Activated effector memory CD4-positive, alpha-beta T cell treated with Interleukin-2 at 50 U/mL for 16 hours (primary cell): Measurements from ENCODE around the gene PIWIL1.

Experiments
- DNase-seq: peaks from one replicate; pipeline ENCODE4 v3.0.0-alpha.2; 2020

The PIWIL1 gene

DNA sequence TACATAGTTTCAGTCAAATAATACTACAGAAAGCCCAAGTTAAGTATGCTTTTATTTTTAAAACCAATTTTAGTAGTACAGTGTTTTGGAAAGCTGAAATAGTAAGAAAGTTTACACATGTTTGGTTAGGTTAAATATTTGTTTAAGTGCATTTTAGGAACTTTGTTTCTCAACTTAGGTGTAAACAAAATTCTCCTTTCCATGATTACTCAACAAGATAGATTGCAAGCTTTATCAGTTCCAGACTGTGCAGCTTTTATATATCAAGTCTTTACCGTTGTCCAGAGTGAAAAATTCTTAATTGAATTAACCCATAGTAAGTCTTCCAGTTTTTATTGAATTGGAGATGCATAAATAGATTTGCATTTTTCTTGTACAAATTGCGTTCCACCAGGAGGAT lies 45.1 kb downstream of the PIWIL1 start:
- DNase-seq: no peak

DNA sequence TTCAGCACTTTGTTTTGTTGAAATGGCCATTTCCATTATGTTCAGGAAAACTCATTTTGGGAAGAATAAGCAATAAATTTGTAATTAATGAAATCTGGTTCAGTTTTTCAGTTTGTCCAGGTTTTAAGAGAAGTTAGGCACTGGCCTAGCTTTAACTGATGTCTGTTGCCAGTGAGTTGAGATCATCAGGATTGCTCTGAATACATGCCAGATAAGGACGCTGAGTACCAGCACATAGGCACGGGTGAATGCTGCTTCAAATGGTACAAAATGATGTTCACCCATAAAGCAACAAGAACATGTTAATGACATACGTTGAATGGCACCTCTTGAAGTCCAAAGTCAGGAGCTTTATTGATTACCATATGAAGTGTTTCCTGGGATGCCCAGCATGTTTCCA lies 46.5 kb downstream of the PIWIL1 start:
- no peak for DNase-seq

DNA sequence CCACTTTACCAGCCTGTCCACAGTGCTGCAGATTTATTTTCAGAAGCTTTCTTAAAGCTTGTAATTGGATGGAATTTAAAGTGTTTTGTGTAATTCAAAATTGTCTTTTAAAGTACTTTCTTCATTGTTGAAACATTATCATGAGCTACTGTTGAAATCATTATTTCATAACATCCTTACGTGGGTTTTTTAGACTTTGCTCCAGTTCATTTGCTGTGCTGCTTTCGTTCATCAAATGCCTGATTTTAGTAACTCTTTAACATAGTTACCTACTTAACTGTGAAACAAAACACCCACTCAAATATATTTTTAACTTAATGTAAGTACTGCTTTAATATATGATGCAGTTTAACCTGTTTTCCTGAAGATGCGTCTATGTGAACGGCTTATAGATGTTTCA lies 47.5 kb downstream of the PIWIL1 start:
- DNase-seq: no peak

DNA sequence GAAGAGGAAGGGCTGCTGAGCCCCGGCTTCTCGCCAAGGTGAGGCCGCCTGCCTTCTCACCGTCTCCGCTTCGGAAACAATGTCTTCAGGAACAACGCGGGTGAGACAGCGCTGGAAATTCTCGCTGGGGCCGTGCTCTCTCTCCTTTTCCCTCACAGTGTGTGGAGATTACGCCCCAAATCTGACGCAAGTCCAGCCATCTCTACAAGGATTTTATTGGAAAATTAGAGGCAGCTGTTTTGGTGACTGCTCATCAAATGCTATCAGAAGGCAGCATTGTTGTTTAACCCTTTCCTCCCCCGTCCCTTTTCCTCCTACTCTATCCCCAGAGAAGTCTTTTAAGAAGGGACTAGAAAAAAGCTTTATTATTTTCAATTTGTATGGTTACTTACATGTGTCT lies 53.5 kb downstream of the PIWIL1 start:
- DNase-seq: no peak

DNA sequence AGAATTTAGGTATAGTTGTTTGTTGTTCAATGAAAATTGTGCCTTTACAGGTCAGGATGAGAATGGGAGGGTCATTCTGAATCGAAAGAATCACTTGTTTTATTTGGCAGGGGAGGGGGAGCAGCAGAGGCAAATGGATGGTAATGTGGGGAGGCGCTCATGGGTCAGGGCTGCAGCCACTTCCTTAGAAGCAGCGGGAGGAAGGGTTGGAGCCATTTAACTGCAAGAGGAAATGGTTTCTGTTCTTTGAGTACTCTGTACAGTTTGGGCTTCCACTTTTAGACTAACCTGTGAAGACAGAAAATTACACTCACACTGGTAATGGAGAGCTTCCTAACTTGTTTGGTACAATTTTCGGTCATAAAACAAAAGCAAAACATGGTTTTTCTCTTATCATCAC lies 57.2 kb downstream of the PIWIL1 start:
- DNase-seq: no peak

DNA sequence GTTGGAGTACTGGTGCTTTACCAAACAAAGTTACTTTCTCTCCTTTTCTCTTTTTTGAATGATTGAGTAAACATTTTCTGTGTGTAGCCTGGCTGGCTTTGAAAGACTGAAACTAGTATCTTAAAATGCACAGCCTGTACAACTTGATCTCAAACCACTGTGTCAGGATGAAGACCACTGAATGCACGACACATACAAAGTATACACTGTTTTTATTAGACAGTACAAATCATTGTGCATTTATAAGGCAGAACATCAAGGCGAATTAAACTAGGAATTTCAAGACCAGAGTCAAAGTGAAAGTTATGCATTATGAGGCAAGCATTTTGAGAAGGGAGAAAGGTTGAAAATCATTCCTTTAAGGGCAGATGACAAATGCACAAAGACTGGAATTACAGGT lies 59.0 kb downstream of the PIWIL1 start:
- DNase-seq: no peak

DNA sequence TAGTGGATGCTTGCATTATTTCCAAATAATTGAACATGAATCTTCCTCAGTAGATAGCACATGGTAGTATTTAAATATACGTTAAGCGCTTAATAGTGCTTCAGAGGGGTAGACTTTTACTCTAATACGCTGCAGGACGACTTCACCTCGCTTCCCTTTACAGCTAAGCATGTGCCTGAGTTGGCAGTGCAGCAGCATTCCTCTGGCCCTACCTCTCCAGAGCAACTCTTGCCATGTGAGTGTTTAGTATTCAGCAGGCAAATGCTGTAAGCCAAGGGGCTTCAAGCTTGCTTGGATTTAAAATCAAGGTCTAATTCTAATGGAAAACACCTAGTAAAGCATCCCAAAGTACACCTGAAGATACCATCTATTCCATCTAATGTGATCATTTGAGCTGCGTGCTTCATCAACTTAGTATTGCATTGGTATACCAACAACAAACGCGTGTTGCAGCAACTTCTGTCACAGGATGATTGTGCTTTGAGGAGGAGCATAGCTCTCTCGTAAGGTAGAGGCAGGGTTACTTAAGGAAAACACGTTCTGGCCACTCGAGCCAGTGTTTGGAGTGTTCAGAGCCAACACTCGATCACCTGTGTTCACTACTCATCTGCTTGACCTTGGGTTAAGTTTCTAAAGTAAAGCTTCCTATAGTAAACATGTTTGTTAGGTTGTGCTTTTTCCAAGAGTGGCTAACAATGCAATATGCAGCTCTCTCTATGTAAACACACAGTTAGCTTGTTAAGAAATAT lies 60.6 kb downstream of the PIWIL1 start:
- DNase-seq: no peak

DNA sequence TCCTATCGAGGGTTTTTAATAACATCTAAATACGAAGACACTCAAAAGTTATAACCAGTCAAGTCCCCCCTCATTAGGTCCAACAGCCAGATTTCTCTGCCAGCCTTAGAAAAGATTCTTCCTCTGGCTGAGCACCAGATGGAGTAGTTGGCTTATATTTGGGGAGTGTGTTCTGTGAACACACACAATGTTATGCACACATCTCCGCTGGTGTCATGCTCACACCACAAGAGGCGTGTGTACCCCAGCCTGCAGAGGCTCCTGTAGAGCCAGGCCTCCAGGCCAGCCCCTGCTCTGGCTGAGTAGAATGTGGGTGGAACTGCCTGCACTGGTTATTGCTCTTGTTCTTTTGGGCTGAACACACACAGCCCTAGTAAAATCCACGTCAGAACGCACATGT lies 64.0 kb downstream of the PIWIL1 start:
- no peak for DNase-seq

DNA sequence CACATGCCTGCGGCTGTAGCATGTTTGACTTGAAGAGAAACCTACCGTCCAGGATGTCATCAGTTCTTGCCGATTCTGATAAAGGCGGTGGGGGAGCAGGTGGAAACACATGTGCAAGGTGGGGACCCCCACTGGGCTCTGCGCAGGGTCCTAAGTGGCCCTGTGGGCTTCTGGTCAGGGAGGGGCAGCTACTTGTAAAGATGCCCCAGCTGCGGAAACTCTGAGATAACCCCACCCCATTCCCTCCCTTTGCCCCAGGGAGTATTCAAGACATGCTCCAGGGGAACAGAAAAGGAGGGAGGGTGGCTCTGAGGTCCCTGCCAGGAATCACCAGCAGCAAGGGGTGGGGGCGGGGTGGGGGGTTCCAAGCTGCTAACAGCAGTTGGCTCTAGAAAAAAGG lies 67.6 kb downstream of the PIWIL1 start:
- no peak for DNase-seq

DNA sequence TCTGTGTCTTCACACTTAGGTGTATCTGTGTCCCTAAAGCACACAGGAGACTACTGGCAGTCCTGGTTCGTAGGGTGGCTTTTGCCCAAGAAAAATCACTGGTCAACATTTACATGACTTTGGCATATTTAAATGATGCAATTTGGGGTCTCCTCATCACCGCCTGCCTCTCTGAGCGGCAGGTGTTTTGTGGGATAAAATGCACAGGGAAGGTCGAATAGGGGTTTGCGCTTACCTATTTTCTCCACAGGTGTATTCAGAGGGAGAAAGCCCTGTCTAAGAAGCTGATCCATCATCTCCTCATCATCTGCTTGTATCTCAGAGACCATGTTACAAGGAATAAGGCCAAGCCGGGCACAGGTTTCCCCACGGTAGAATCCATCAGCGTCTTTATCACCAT lies 74.7 kb downstream of the PIWIL1 start:
- no peak for DNase-seq

DNA sequence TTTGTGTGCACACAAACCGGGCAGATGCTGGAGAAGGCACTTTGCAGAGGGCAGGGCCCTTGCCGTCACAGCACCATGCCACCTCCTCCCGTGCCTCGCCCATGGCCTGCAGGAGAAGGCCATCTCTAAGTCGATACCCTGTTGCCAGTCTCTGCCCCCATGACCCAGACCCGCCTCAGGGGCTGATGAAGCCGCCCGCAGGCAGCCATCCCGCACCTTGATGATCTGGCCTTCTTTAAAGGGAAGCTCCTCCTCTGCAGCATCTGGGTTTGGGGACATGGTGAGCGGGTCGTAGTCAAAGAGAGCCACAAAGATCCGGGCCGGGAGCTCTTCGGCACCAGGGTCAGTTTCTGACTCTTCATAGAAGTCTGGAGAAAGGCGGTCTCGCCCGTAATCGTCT lies 76.2 kb downstream of the PIWIL1 start:
- no peak for DNase-seq

DNA sequence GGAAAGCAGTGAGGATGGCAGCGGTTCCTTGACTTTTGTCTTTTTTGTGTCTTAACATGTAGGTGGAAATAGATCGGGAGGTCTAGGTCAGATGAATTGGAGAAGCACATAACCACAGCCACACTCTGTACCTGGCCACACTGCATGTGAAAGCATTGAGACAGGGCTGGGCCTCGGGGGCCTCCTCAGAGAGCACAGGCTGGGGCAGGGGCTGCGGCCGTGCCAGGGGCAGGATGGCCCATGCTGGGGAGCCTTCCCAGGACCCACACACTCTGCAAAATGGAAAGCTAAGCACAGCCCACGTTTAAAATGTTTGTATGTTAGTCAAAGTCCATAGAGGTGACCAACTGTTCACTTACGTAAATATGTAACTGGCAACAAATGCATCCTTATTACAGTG lies 76.7 kb downstream of the PIWIL1 start:
- DNase-seq: no peak

DNA sequence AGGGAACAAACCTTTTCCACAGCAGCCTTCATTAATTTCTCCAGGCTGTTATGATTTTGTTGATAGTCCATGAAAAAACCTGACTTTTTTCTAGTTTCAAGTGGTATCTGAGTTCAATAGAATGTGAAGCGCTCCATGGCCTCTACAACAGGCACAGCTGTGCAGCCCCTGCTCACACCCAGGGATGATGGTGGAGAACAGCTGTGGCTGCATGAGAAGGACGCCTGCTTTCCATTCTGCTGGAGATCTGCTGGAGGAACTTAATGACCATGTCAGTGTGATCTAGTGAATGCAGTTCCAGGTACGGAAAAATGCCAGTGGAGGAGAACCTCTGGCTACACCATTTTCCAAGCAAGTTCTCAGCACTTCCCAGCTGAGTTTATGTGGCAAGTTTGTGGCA lies 80.6 kb downstream of the PIWIL1 start:
- no peak for DNase-seq

DNA sequence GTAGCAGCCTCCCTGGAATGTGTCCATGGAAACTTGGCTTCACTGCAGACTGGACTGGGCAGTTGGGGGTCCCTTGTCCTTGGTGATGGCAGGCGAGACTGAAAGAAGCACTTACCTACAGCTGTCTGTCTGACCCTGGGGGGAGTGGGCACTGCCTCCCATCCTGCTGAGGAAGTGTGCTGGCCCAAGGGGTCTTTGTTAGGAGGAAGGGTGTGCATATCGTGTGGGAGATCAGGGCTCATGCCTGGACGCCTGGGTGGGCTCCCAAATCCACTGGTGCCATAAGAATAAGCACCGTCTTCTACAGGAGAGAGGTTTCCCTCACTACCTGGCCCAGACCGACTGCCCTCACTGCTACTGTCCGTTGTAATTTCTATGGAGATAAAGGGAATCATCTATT lies 81.4 kb downstream of the PIWIL1 start:
- DNase-seq: no peak

DNA sequence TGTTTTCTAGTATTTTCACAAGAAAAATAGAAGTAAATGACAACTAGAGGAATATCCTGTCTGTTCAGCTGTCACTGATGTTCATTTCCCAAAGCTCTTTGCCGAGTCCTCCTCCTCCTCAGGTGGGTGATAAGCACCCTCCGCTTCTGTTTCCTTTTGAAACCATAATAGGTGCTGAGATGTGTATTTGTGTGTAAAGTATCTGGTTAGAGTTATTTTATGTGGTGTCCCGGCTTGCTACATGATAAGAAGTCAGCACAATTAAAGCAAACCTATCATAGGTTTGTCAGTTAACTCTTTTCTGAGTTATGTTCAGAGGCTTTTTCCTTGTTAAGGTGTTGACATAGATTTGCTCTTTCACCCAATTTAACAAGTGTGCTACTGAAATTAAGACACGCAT lies 82.4 kb downstream of the PIWIL1 start:
- no peak for DNase-seq

DNA sequence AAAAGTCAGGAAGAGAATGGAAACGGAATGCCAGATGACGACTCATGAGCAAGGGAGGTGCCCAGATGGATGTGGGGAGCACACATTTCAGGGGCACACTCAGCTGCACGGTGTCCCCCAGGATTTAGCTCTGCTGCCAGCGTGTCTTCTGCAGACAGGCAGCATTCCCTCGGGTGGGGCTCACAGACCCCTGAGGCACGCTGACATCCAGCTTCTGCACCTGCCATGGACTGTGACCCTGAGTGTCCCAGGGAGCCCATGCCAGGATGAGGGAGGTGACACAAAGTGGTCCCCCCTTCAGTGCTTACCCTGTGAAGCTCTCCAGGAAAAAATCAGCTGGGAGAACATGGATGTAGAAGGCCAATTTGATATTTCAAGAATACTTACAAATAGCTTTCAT lies 84.2 kb downstream of the PIWIL1 start:
- DNase-seq: no peak
